ENCODE measurements around the gene LFNG. TPM values are rescaled to one million over a fixed set of nuclear protein-coding genes. Genes with fewer than 3 reads are reported as not detected.

LFNG gene
- total and polyA plus RNA-seq, 4 donors: 0.22 to 2.9 (median 2.6) TPM

- WGBS: 87% methylated on average over 6 of the region's 6 CpGs
- peaks cover 0 to 6% (median 3%) of the 10 kb centered on the region in 4 donors for H3K4me1 ChIP-seq (ENCODE audit: control insufficient read depth in 4 of 4, insufficient read depth in 4 of 4, low read length in 3 of 4)
- H3K9ac ChIP-seq (ENCODE audit: low read depth in 1 of 2, low read length in 2 of 2): no peak overlapping the region
- H3K9me3 ChIP-seq (ENCODE audit: control insufficient read depth in 4 of 4, low read length in 3 of 4): no peaks in the 10 kb centered on the region
- H3K4me3 ChIP-seq (ENCODE audit: low read depth in 1 of 3, low read length in 3 of 3): no peak overlapping the region
- TF ChIP-seq HNF4G (IDR thresholded peaks at IDR 0.05) (no peak), HNF4A (conservative IDR thresholded peaks at IDR 0.05) (no peak), FOXA2 (IDR thresholded peaks at IDR 0.05) (no peak), TAF1 (conservative IDR thresholded peaks at IDR 0.05) (no peak), JUND (IDR thresholded peaks at IDR 0.05) (no peak), EGR1 (IDR thresholded peaks at IDR 0.05; ENCODE audit: low read depth in 2 of 2) (no peak), MAX (IDR thresholded peaks at IDR 0.05) (no peak), RXRA (IDR thresholded peaks at IDR 0.05) (no peak), GABPA (IDR thresholded peaks at IDR 0.05 in 1 of 2, conservative IDR thresholded peaks at IDR 0.05 in 1 of 2) (no peak), SP1 (IDR thresholded peaks at IDR 0.05) (no peak), NR2F2 (IDR thresholded peaks at IDR 0.05) (no peak), RAD21 (IDR thresholded peaks at IDR 0.05) (no peak)
- TF ChIP-seq, protein P1, sequence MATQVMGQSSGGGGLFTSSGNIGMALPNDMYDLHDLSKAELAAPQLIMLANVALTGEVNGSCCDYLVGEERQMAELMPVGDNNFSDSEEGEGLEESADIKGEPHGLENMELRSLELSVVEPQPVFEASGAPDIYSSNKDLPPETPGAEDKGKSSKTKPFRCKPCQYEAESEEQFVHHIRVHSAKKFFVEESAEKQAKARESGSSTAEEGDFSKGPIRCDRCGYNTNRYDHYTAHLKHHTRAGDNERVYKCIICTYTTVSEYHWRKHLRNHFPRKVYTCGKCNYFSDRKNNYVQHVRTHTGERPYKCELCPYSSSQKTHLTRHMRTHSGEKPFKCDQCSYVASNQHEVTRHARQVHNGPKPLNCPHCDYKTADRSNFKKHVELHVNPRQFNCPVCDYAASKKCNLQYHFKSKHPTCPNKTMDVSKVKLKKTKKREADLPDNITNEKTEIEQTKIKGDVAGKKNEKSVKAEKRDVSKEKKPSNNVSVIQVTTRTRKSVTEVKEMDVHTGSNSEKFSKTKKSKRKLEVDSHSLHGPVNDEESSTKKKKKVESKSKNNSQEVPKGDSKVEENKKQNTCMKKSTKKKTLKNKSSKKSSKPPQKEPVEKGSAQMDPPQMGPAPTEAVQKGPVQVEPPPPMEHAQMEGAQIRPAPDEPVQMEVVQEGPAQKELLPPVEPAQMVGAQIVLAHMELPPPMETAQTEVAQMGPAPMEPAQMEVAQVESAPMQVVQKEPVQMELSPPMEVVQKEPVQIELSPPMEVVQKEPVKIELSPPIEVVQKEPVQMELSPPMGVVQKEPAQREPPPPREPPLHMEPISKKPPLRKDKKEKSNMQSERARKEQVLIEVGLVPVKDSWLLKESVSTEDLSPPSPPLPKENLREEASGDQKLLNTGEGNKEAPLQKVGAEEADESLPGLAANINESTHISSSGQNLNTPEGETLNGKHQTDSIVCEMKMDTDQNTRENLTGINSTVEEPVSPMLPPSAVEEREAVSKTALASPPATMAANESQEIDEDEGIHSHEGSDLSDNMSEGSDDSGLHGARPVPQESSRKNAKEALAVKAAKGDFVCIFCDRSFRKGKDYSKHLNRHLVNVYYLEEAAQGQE (IDR thresholded peaks at IDR 0.05): no peak
- TF ChIP-seq, protein P2, sequence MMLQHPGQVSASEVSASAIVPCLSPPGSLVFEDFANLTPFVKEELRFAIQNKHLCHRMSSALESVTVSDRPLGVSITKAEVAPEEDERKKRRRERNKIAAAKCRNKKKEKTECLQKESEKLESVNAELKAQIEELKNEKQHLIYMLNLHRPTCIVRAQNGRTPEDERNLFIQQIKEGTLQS (IDR thresholded peaks at IDR 0.05): no peak
- TF ChIP-seq, protein P3, sequence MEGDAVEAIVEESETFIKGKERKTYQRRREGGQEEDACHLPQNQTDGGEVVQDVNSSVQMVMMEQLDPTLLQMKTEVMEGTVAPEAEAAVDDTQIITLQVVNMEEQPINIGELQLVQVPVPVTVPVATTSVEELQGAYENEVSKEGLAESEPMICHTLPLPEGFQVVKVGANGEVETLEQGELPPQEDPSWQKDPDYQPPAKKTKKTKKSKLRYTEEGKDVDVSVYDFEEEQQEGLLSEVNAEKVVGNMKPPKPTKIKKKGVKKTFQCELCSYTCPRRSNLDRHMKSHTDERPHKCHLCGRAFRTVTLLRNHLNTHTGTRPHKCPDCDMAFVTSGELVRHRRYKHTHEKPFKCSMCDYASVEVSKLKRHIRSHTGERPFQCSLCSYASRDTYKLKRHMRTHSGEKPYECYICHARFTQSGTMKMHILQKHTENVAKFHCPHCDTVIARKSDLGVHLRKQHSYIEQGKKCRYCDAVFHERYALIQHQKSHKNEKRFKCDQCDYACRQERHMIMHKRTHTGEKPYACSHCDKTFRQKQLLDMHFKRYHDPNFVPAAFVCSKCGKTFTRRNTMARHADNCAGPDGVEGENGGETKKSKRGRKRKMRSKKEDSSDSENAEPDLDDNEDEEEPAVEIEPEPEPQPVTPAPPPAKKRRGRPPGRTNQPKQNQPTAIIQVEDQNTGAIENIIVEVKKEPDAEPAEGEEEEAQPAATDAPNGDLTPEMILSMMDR (IDR thresholded peaks at IDR 0.05; ENCODE audit: low read depth, low read length, missing input control): no peak
- no peaks in the 10 kb centered on the region for H3K27me3 ChIP-seq (ENCODE audit: control insufficient read depth in 4 of 4, insufficient read depth in 4 of 4, low read length in 3 of 4)
- no peak for DNase-seq (ENCODE audit: low spot score)
- no peak overlapping the region for H3K27ac ChIP-seq (ENCODE audit: low read depth in 1 of 2, low read length in 2 of 2)
- H3K36me3 ChIP-seq (ENCODE audit: control insufficient read depth in 4 of 4, insufficient read depth in 3 of 4, low read depth in 1 of 4, low read length in 3 of 4): no peaks in the 10 kb centered on the region
Observed at GRCh38 chr7:2472739-2473138, 46.8 kb upstream of the LFNG start.

DNA sequence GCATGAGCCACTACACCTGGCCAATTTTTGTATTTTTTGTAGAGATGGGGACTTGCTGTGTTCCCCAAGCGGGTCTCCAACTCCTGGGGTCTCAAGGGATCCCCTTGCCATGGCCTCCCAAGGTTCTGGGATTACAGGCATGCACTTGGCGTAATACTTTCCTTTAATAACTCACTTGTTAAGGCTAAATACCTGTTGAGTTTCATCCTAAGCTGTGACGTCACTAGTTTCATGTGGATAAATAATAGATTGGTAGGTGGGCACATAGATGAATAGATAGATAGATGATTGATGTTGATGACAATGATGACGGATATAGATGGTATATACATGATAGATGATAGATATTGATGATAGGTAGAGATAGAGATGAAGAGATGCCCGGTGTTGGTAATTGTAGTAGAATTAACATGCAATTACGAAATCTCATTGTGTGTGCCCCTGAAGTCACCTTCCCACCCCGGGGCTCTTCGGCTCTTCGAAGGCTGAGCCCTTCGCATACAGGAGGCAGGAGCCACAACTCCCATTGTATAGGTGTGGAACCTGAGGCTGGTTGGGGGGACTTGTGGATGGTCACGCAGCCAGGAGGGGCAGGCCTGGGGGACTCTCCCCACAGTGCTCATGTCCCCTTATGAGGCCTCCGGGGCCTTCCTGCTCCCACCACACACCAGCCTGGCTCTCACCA is 45.9 kb upstream of the LFNG start:
- no peak overlapping the region for H3K4me3 ChIP-seq (ENCODE audit: low read depth in 1 of 3, low read length in 3 of 3)
- peaks cover 0 to 13% (median 9%) of the 10 kb centered on the region in 4 donors for H3K4me1 ChIP-seq (ENCODE audit: control insufficient read depth in 4 of 4, insufficient read depth in 4 of 4, low read length in 3 of 4)
- no peak for TF ChIP-seq GABPA (IDR thresholded peaks at IDR 0.05 in 1 of 2, conservative IDR thresholded peaks at IDR 0.05 in 1 of 2)
- no peak for TF ChIP-seq RAD21 (IDR thresholded peaks at IDR 0.05)
- no peak for TF ChIP-seq NR2F2 (IDR thresholded peaks at IDR 0.05)
- no peak for TF ChIP-seq HNF4G (IDR thresholded peaks at IDR 0.05)
- TF ChIP-seq, protein P2 (IDR thresholded peaks at IDR 0.05): no peak
- TF ChIP-seq, protein P3 (IDR thresholded peaks at IDR 0.05; ENCODE audit: low read depth, low read length, missing input control): no peak
- no peak for TF ChIP-seq SP1 (IDR thresholded peaks at IDR 0.05)
- TF ChIP-seq FOXA2 (IDR thresholded peaks at IDR 0.05): no peak
- TF ChIP-seq, protein P1 (IDR thresholded peaks at IDR 0.05): no peak
- no peak overlapping the region for H3K27ac ChIP-seq (ENCODE audit: low read depth in 1 of 2, low read length in 2 of 2)
- H3K36me3 ChIP-seq (ENCODE audit: control insufficient read depth in 4 of 4, insufficient read depth in 3 of 4, low read depth in 1 of 4, low read length in 3 of 4): no peaks in the 10 kb centered on the region
- DNase-seq (ENCODE audit: low spot score): no peak
- no peaks in the 10 kb centered on the region for H3K27me3 ChIP-seq (ENCODE audit: control insufficient read depth in 4 of 4, insufficient read depth in 4 of 4, low read length in 3 of 4)
- no peak overlapping the region for H3K9ac ChIP-seq (ENCODE audit: low read depth in 1 of 2, low read length in 2 of 2)
- H3K9me3 ChIP-seq (ENCODE audit: control insufficient read depth in 4 of 4, low read length in 3 of 4): no peaks in the 10 kb centered on the region
- WGBS: 91% methylated on average over 12 of the region's 12 CpGs
